DMS 273 treated with DMSO at 0.1 percent for 48 hours (cell line): ENCODE results near the gene ARHGAP26.
A peak's percentile ranks its signal among the peaks of the same experiment; 100 is the strongest.
"Not testable (repeated sequence)": the region's sequence is repeated elsewhere in the genome, so short reads cannot be mapped to it uniquely, and the experiment has no call there.

Source experiments
- DNase-seq: peaks from one replicate; lab custom pipeline; 2025; lab: John Stamatoyannopoulos, UW

The ARHGAP26 gene

DNA sequence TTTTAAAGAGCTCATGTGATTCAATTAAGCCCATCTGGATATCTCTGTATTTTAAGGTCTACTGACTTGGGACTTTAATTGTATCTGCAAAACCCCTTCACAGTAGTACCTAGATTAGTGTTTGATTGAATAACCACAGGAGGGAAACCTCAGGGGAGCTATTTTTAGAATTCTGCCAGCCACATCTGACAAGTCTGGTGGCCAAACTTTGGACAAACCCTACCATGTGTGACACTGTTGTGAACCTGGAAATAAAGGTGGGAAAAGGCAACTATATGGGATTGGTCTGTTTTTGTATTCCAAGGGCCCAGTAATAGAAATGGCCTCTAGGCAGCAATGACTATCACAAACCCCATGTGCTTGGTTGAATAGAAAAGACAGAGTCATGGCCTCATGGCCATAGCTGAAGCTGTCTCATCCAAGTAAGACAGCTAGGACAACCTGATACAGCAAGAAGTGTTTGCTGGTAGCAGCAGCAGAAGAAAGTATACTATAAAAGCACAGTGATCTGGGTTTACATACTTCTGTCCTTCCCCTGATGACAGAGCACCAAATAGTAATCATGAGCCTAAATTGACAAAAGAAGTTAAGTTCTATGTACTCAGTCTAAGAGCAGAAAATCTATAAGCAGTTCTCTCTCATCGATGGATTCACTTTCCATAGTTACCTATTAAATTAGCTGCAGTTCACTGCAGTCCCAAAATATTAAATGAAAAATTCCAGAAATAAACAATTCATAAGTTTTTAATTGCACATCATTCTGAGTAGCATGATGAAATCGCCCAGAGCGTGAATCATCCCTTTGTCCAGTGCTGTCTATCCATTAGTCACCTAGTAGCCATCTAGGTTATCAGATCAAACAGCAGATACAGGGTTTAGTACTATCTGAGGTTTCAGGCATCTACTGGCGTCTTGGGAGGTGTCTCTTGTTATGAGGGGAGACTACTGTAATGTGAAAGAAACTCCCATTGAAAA is 189.8 kb downstream of the ARHGAP26 start:
- peak; percentile 28 for DNase-seq

DNA sequence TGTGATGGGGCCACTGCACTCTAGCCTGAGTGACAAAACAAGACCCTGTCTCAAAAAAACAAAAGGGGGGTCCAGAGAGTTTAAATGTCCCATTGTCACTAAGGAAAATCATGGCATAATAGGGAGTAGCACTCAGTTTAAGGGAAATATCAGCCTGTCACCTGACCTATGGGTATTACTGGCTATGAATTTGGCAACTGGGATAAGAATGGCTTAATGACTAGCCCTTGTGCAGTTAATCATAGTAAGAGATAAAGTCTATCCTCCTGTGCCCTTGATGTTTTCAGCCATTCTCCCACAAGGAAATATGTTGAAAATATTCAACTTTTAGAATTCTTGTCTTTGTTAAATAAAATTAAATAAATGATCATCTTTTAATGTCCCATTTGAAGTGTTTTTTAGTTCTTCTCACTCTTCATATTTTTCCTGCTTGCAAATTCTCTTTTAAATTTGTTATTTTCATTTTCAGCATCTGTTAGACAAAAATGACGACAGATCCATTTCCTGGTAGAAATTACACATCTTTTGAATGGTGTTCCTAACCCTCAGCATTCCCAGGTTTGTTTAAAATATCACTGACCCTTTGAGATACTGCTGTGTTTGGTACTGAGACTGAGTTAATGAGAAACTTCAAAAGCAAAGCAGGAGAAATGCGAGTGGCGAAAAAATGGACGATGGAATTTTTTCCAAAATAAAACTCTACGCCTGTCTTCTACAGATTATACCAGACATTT is 191.4 kb downstream of the ARHGAP26 start:
- no peak for DNase-seq

DNA sequence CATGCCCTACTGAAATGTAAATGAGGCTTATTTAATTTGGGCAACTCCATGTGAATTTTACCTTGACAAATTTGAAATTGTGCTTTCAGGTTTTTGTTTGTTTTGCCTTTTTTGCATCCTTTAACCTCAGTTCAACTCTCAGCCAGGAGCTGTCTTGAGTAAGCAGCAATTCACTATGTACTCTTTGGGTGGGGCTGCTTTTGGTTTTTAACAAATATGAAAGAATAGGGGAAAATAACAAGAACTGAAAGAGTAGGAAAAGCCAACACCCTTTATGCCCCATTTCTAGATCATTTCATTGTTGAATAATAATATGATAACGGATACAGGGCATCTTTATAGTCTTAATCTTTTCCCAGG is 192.0 kb downstream of the ARHGAP26 start:
- DNase-seq: no peak

DNA sequence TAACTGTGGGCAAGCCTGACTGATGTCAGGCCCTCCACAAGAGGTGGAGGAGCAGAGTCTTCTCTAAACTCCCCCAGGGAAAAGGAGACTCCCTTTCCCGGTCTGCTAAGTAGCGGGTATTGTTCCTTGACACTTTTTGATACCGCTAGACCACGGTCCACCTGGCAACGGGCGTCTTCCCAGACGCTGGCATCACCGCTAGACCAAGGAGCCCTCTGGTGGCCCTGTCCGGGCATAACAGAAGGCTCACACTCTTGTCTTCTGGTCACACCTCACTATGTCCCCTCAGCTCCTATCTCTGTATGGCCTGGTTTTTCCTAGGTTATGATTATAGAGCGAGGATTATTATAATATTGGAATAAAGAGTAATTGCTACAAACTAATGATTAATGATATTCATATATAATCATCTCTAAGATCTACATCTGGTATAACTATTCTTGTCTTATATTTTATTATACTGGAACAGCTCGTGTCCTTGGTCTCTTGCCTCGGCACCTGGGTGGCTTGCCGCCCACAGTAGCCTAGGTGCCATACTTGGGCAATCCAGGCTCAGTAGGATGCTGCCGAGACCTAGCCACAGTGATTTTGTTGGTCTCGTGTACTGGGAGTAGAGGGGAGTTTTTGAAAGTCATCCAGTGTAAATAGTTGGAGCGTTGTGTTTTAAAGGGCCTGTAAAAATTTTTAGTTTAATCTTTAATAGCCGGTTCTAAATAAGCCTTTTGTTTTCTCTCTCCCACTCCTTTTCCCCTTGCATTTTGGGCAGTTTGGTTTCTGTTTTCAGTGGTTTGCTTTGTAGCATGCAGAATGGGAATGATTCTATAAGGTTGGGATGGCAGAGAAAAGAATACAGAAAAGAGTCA is 195.3 kb downstream of the ARHGAP26 start:
- DNase-seq: not testable (repeated sequence)

DNA sequence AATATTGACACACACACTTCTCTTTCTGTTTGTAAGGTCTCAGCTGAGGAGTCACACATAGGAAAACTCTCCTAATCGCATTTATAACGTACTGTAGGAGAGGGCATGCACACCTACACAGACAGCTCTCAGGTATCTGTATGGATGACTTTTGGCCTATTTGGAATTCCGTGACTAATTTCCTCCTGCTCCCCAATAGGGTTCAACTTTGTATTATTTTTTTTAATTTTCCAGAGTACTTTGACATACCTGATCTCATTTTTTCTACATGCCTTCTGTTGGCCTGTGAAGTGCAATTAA is 195.9 kb downstream of the ARHGAP26 start:
- DNase-seq: no peak

DNA sequence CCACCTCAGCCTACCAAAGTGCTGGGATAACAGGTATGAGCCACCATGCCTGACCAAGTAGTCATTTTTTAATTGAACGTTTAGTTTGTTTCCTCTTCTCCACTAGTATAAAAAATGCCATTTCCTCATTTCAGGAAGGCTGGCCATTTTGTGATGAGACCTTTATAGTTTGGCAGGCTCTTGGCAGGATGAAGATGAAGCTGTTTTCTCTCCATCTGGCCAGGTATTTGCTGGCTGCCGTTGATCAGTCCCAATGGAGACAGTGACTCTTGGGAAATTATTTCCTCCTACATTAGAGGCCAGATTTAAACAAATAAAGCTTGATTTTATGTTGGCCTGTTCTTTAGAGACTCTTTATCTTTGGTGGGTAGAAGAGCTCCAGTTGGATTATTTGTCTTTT is 199.0 kb downstream of the ARHGAP26 start:
- DNase-seq: no peak

DNA sequence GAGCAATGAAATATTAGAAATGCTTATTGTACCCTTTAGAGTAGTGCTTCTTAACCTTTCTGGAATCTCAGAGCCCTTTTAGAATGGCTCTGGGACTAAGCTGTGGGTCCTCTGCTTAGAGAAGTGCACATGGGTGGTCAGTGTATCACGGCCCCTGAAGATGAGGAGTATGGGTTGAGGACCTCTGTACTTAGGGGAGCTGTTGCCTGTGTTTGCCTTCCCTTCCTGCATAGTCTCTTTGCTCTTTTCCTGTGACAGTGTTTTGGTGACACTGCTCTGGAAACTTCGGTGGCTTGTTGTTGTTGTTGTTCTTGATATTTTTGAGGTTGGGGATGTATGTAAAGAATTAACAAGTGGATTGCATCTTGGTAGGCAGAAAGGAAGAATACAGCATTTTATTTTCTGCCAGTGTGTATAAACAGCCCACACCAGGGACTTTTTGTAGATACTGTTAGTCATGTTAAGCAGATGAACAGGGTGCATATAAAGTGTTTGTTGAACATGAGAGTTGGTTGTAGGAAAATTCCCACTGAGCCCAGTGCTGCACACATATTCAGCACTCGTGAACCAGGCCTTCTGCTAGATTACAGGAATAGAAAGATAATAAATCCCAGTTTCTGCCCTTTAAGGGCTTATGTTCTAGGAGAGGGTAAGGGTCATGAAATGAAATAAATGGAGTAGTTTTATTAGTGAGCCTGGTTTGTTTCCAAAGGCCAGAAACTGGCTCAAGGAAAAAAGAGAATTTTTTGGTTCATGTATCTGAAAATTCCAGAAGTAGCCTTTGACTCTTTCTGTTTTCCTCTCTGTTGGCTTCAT is 199.7 kb downstream of the ARHGAP26 start:
- no peak for DNase-seq

DNA sequence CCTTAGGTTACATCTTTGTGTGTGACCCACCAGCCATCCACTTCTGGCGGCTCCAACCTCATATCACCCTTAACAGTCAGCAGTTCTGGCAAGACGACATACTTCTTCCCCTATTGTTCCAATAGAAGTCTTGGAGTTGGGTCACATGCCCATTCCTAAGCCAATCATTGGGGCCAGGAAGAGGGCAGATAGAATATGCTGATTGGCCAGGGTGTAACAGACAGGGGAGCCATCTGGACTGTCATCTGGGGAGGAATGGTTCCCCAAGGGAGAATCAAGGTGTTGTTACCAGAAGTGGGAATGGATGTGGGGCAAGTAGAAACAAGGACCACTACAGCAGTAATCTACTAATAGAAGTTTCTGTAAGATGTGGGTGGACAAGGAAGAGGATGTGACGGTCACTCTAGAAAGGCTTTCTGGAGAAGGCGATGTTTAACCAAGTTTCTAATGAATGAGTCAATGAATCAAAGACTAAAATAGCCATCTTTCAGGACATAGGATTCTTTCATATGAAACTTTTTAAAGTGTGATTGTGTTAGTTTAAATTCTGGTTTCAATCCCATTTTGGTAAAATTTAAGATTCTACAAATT is 200.4 kb downstream of the ARHGAP26 start:
- peak; percentile 22 for DNase-seq

DNA sequence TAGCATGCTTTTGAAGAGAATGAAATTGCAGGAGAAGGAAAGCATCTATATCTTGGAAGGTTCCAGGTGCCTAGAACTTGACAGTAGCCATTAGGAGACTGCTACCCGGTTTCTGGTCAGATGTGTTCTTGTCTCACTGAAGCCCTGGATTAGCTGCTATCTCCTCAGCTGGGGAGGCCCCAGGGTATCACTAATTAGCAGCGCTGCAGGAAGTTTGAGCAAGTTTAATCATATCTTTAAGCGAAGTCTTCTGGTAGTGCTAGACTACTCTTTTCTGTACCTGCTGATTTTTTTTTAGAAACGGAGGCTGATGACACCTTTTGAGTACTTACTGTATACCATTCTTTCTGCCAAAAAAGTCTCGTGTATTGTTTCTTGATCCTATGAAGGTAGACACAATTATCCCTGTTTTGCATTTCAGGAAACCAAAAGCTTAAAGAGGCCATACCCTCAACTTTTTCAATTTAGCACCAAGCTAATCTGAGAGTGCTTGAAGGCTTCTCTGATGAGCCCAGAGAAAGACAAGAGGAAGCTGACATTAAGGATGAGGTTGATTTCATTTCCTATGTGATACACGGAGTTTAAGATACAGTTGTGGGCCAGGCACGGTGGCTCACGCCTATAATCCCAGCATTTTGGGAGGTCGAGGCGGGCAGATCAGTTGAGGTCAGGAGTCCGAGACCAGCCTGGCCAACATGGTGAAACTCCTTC is 201.3 kb downstream of the ARHGAP26 start:
- DNase-seq: no peak

DNA sequence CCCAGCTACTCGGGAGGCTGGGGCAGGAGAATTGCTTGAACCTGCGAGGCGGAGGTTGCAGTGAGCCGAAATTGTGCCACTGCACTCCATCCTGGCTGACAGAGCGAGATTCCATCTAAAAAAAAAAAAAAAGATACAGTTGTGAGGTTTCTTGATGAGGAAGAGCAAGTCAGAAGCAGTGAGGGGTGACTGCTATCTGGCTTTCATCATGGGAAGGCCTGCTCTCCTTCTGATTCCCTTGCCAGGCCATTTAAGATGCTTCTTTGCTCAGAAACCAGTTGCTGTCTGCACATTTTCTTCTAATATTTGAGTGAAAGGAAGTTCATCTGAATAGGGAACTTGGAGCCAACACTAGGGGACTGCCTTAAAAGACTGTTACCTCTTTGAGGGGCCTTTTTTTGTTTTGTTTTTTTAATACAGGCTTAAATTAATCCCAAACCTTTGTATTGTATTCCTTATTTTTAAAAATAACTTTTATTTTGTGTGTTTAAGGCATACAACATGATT is 201.9 kb downstream of the ARHGAP26 start:
- DNase-seq: no peak

DNA sequence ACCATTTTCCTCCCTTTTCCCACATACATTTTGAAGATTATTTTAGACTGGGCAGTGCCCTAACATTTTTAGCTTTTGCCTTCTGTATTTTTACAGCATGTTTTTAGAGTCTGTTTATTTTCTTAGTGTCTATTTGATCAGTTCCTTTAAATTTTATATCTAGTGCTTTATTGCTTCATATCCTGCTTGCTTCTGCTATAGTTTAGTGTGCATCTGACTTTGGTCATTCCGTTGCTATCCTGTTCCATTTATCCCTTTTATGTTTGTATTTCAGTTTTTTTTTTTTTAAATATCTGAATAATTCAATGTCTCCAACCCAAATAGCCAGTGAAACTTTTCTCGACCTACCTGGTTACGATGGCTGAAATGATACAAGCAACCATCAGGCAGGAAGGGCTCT is 203.8 kb downstream of the ARHGAP26 start:
- DNase-seq: no peak

DNA sequence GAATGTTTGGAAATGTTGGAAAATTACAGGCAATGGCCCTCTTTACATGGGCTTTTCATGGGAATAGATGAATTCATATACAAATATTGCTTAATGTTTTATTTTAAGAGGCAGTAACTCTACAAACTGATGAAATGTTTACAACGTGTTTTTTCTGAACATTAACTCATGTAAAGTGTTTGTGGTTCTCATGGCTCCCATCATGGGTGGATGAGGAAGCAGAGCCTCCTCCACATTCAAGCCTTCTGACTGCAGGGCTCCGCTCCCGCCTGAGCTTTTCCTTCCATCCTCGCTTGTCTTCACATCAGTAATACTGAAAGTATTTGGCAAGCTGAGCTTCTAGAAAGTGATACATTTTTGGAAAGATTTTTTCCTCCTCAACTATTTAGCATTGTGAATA is 204.2 kb downstream of the ARHGAP26 start:
- no peak for DNase-seq

DNA sequence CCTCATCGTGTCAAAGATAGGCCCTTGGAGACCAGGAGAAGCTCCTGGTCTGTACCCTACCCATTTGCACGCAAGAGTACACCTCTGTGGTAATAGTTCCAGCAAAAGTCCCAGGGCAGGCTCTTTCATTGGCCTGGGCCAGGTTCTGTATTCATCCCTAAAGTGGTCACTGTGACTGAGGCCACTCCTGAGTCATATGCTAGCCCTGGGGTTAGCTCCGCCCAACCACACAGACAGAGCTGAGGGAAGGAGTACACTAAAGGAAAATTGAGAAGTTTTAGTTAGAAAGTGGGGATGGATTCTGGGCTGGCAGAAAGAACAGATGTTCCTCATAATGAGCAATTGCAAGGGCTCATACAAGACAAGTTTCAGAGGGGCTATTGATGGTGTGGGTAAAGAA is 206.7 kb downstream of the ARHGAP26 start:
- DNase-seq: no peak

DNA sequence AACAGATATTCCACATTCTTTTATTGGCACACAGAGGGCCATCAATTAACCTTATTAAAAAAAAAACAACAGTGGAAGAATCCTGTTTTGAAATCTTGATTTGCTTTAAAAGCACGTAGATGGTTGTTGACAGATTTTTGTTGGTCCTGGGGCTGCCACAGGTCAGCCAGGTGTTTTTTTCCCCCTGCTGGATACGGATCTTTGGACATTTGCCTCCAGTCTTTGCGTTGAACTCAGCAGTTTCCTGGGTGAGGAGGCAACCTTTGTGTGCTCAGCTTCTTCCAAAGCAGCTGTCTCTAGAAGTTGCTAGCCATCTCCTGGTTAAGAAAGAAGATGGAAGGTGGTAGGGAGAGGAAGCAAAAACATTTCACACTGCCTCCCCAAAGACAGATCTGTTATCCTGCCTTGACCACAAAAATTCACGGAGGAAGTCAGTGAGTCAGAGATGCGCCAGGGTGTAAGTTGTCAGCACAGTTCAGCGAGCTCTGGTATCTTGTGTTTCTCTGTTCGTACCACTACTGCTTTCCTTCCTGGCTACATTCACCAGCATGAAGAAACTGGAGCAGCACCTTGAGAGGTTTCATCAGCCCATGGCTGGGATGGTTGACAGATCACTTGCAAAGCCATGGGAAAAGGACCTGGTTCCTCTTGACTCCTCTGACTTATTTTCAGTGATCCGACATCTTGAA is 207.3 kb downstream of the ARHGAP26 start:
- no peak for DNase-seq

DNA sequence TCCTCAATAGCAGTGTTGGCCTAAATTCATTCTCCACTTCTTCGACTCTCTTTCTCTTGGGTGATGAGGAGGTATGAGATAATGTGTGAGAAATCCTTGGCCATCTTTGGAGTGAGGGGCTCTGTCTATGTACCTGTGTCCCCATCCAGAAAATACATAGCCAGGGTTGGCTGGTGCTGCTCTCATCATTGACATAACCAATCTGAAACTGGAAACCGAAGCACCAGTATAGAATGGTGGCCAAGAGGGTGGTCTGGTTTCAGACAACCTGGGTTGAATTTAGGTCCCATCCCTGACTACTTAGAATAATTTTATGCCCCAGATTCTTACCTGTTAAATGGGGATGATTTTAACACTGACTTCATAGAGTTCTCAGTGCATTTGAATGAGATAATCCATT is 208.1 kb downstream of the ARHGAP26 start:
- no peak for DNase-seq

DNA sequence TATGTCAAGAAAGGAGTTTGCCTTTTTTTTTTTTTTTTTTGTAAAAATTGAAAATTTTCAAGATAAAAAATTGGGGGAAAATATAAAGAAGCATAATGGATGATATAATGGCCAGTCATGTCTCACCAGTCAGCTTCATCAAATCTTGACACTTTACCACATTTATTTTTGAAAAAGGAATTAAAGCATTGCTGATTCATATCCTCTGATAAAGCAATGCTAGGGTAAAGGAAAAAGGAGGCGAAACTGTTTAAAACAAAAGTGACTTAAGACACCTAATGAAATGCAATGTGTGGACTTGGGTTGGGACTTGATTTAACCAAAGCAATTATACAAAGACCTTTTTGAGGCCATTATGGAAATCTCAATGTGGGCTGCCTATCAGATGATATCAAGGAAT is 208.5 kb downstream of the ARHGAP26 start:
- no peak for DNase-seq

DNA sequence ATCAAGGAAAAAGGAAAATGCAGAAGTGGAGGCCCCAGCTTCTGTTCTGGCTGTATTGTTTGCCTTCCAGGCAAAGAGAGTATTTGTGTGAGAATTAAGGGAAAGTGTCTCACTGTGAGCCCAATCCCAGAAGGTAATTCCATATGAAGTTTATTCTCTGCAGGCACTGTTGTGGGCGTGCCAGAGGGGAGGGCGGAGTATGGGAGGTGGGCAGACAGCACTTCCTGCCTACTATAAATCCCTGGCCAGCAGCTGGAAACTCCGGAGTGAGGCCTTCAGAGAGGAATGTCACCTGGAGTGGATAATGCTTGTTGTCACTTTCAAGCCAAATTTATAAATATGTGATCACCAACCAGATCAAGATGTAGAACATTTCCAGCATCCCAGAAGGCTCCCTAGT is 209.5 kb downstream of the ARHGAP26 start:
- no peak for DNase-seq

DNA sequence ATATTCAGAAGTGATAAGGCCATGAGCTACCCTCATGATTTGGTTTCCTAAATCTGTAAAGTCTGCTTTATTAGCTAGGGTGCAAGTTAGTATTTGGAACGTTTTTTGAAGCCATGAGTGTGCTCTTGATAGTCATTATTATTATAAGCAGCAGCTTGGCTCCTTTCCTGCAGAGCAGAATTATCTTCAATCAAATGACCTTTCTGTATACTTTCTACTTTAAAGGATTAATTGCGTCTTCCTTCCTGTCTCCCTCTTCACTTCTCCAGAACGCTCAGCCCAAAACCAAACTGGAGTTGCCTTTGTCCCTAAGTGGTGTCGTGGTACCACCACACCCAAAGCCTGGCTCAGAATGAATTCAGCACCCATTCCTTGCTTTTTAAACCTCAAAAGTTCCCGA is 211.3 kb downstream of the ARHGAP26 start:
- no peak for DNase-seq

DNA sequence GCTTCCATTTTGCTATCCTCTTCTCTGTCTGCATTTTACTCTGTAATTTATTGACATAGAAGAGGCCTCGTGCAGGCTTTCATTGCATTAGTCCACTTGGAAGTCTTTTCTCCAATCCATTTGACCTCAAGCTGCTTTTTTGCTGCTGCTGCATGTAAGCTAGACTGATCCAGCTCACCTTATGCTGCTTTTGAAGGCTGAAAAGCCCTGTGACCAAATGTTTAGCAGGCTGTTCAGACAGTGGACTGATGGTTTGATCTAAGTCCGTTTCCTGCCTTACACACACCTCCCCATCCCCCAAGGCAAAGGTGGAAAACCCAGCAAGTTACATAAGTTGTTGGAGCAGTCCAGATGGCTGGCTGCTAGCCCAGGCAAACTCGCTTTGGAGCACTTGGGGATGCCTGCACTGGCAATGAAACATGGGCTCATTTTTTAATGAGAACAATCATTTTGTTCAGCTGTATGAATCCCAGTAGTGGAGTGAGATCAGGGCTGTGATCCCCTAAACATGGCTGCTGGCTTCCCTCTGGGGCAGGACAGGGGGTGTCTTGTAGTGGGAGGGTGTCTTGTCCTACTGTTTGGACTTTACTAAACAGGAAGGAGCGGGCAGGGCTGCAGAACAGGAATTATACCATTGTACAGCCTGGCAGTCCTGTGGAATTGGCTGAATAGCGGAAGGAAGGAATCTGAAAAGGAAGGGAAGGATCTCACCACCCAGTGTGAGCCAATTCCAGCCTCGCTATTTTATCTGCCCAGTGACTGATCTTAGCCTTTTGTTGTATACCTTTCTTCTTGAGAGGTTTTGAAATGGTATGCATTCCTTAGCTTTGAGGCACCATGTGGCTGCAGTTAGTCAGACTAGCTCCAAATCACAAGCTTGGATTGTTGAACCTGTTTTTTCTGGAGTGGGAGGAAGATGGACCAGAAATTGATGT is 212.0 kb downstream of the ARHGAP26 start:
- peak; percentile 91 for DNase-seq
